K562 (cell line): ENCODE measurements around the gene TMSB4X. TPM values are rescaled to one million over a fixed set of nuclear protein-coding genes. Genes with fewer than 3 reads are reported as not detected.

Source experiments
- ARID1B ChIP-seq: fragments of 450-650 bp; IDR thresholded peaks from 2 replicates; pipeline ENCODE4 v1.6.1; 2016; ENCODE audit warnings: antibody characterized with exemption, mild to moderate bottlenecking, inconsistent platforms
- ARID3A ChIP-seq: IDR thresholded peaks from 2 replicates; pipeline ENCODE4 v1.6.1; 2012; ENCODE audit warnings: low read depth, low read length, improper control_type of control experiment, borderline replicate concordance
- ATF7 ChIP-seq: fragments of 450-650 bp; IDR thresholded peaks from 2 replicates; pipeline ENCODE4 v1.7.1; 2014; ENCODE audit warnings: mild to moderate bottlenecking, moderate library complexity
- DMBX1 ChIP-seq: fragments of 250-450 bp; sonication (Bioruptor Pico); IDR thresholded peaks from 2 replicates; pipeline ENCODE4 v1.8.0; 2022; ENCODE audit warnings: inconsistent platforms, mild to moderate bottlenecking, moderate library complexity, borderline replicate concordance
- ESRRB ChIP-seq: fragments of 250-450 bp; sonication (Bioruptor Pico); IDR thresholded peaks from 2 replicates; pipeline ENCODE4 v1.5.0; 2020; ENCODE audit warnings: mild to moderate bottlenecking, moderate library complexity, borderline replicate concordance
- ETV5 ChIP-seq: sonication (generic); formaldehyde crosslinking; IDR thresholded peaks from 2 replicates; pipeline ENCODE4 v1.4.0; 2020; ENCODE audit warnings: low read depth, mild to moderate bottlenecking, missing genetic modification reagents
- HNRNPH1 ChIP-seq: fragments of 200-400 bp; formaldehyde crosslinking; optimal IDR thresholded peaks from 2 replicates; pipeline ENCODE3; 2017; ENCODE audit warnings: low read depth, mild to moderate bottlenecking, low read length, moderate library complexity
- KLF6 ChIP-seq: fragments of 250-450 bp; sonication (Bioruptor Pico); IDR thresholded peaks from 2 replicates; pipeline ENCODE4 v1.4.0; 2020; ENCODE audit warnings: mild to moderate bottlenecking, moderate library complexity, borderline replicate concordance
- LEF1 ChIP-seq: fragments of 450-650 bp; IDR thresholded peaks from 2 replicates; pipeline ENCODE4 v1.6.1; 2016; ENCODE audit warnings: mild to moderate bottlenecking
- MAFG ChIP-seq: fragments of 450-650 bp; conservative IDR thresholded peaks from 2 replicates; pipeline ENCODE4 v1.6.1; 2016; ENCODE audit warnings: missing genetic modification characterization, missing compliant biosample characterization
- PURB ChIP-seq: sonication (generic); formaldehyde crosslinking; IDR thresholded peaks from 2 replicates; pipeline ENCODE4 v1.9.0; 2021; ENCODE audit warnings: low read depth, mild to moderate bottlenecking, missing genetic modification reagents
- RBBP5 ChIP-seq: fragments of 200-600 bp; sonication (generic); IDR thresholded peaks from 2 replicates; pipeline ENCODE4 v1.6.1; 2012; ENCODE audit warnings: borderline replicate concordance, mild to moderate bottlenecking, low read length, control low read depth, inconsistent platforms; ENCODE audit not compliant: insufficient read depth, poor library complexity, severe bottlenecking
- RCOR1 ChIP-seq, 2 experiments: IDR thresholded peaks; 2 replicates each; pipeline ENCODE4 v1.6.1; 2012; ENCODE audit warnings: low read depth in 2 of 2, low read length in 2 of 2, borderline replicate concordance in 1 of 2, improper control_type of control experiment in 1 of 2
- RNF2 ChIP-seq: sonication (generic); IDR thresholded peaks from 2 replicates; pipeline ENCODE4 v1.6.1; 2016
- SIRT6 ChIP-seq: IDR thresholded peaks from one replicate; pipeline ENCODE4 v1.6.1; 2012; ENCODE audit warnings: low read depth, mild to moderate bottlenecking, control low read depth, inconsistent platforms, low read length, moderate library complexity
- SMARCA5 ChIP-seq: fragments of 450-650 bp; IDR thresholded peaks from 2 replicates; pipeline ENCODE4 v1.6.1; 2016
- SMARCB1 ChIP-seq: IDR thresholded peaks from 2 replicates; pipeline ENCODE4 v1.6.1; 2011; ENCODE audit warnings: improper control_type of control experiment, low read depth; ENCODE audit not compliant: insufficient read length
- STAT5A ChIP-seq: IDR thresholded peaks from 2 replicates; pipeline ENCODE4 v1.6.1; 2012; ENCODE audit warnings: low read length, inconsistent platforms, borderline replicate concordance
- TAL1 ChIP-seq: fragments of 450-650 bp; IDR thresholded peaks from 2 replicates; pipeline ENCODE4 v1.6.1; 2016; ENCODE audit warnings: mild to moderate bottlenecking
- TFE3 ChIP-seq: fragments of 450-650 bp; formaldehyde crosslinking; IDR thresholded peaks from 2 replicates; pipeline ENCODE4 v1.4.0; 2020; ENCODE audit warnings: mild to moderate bottlenecking, mixed read lengths
- ZBTB43 ChIP-seq: sonication (generic); formaldehyde crosslinking; IDR thresholded peaks from 2 replicates; pipeline ENCODE4 v1.8.0; 2023; ENCODE audit warnings: mild to moderate bottlenecking, missing genetic modification reagents
- ZBTB7A ChIP-seq: IDR thresholded peaks from 2 replicates; pipeline ENCODE4 v1.6.1; 2011; ENCODE audit warnings: low read depth, mild to moderate bottlenecking, low read length, moderate library complexity, borderline replicate concordance; ENCODE audit not compliant: control insufficient read depth
- ZBTB8A ChIP-seq: fragments of 450-650 bp; IDR thresholded peaks from 2 replicates; pipeline ENCODE4 v1.6.1; 2018; ENCODE audit warnings: mild to moderate bottlenecking, moderate library complexity; ENCODE audit not compliant: partially characterized antibody
- ZNF134 ChIP-seq: fragments of 250-450 bp; sonication (Bioruptor Pico); conservative IDR thresholded peaks from 2 replicates; pipeline ENCODE4 v1.4.0; 2020
- ZNF764 ChIP-seq: fragments of 250-450 bp; sonication (Bioruptor Pico); IDR thresholded peaks from 2 replicates; pipeline ENCODE4 v1.4.0; 2020; ENCODE audit warnings: low read depth, mild to moderate bottlenecking, moderate library complexity
- polyA plus RNA-seq, 8 experiments: library from polyadenylated mRNA; depleted of rRNA in 4 of 8; stranded (reverse) in 5 of 8; unstranded in 3 of 8; fragments of >200 nt; fragmentation: Nextera tagmentation in 2 of 8; fragmentation: Illumina TruSeq in 1 of 8; extraction: Ambion mirVana in 2 of 8; extraction: Trizol in 1 of 8; gene quantifications; 2 replicates each; pipeline versions ENCODE4 v1.2.1 to v1.2.3, GENCODE V29; 2011 to 2014; ENCODE audit warnings: inconsistent platforms in 1 of 8, missing spikeins in 1 of 8
- total RNA-seq, 7 experiments: library from RNA; depleted of rRNA in 6 of 7; stranded (reverse); fragments of >200 nt in 6 of 7; fragmentation: Illumina TruSeq in 2 of 7; extraction: Trizol in 2 of 7; gene quantifications; 2 replicates each; pipeline versions ENCODE4 v1.2.1 to v1.2.3, GENCODE V29; 2011 to 2021; ENCODE audit warnings: low replicate concordance in 1 of 7

Gene TMSB4X
- total and polyA plus RNA-seq, 9 of the 15 experiments (the other 6 are each of a cell fraction or from before 2014, with no cell fraction given) = 1,035 to 2,035 (median 1,529) TPM

GRCh38 chrX:12965131-12965940, 9.6 kb upstream of the TMSB4X start (continued):
- TF ChIP-seq ZNF764 (CRISPR knock-in tag) (no peak), DMBX1 (CRISPR knock-in tag) (no peak), ESRRB (CRISPR knock-in tag) (no peak), HNRNPH1 (no peak), SMARCB1 (no peak), LEF1 (no peak), ZBTB7A (no peak), RNF2 (0 out of 2 replicates have a peak, but pooled peaks have one; percentile 50), ETV5 (CRISPR knock-in tag) (no peak), MAFG (tag) (no peak), KLF6 (CRISPR knock-in tag) (no peak), TAL1 (no peak), RCOR1 (IDR thresholded peaks at IDR 0.05; ENCODE audit: borderline replicate concordance in 1 of 2, low read depth in 2 of 2, low read length in 2 of 2) (0 out of 4 replicates have a peak, but pooled peaks of 1 of the 2 experiments have one; percentile 38), SIRT6 (no peak), RBBP5 (no peak), TFE3 (CRISPR knock-in tag) (peak; percentile 50), ARID3A (peak; percentile 49; the same call in 1 of the 2 replicates), ZBTB43 (no peak), SMARCA5 (no peak), ATF7 (0 out of 2 replicates have a peak, but pooled peaks have one; percentile 20), PURB (CRISPR knock-in tag) (no peak), ARID1B (no peak), ZBTB8A (no peak), STAT5A (no peak), ZNF134 (CRISPR knock-in tag) (no peak)
